SH-SY5Y (cell line): ENCODE results near the gene MAEL.

Source experiments
- GATA2 ChIP-seq: IDR thresholded peaks from 2 replicates; pipeline ENCODE4 v1.6.1; 2011; ENCODE audit warnings: mild to moderate bottlenecking, low read depth, low read length
- GATA3 ChIP-seq: IDR thresholded peaks from 2 replicates; pipeline ENCODE4 v1.6.1; 2011; ENCODE audit warnings: low read depth, mild to moderate bottlenecking, low read length, moderate library complexity

The MAEL gene

GRCh38 chr1:167059045-167059808, 70.1 kb downstream of the MAEL start:
- no peak for TF ChIP-seq GATA3
- no peak for TF ChIP-seq GATA2

GRCh38 chr1:167059809-167060107, 70.7 kb downstream of the MAEL start:
- TF ChIP-seq GATA3 (no peak), GATA2 (no peak)

- no peak for TF ChIP-seq GATA3
- no peak for TF ChIP-seq GATA2
Measured at GRCh38 chr1:167060141-167061072, 71.3 kb downstream of the MAEL start.

- TF ChIP-seq GATA3: no peak
Measured at GRCh38 chr1:167061073-167061464, 72.0 kb downstream of the MAEL start.

GRCh38 chr1:167064621-167065020, 75.5 kb downstream of the MAEL start:
- no peak for TF ChIP-seq GATA2
- TF ChIP-seq GATA3: no peak

GRCh38 chr1:167065471-167065870, 76.4 kb downstream of the MAEL start:
- TF ChIP-seq GATA3: no peak
- no peak for TF ChIP-seq GATA2

- TF ChIP-seq GATA2 (no peak), GATA3 (no peak)
Measured at GRCh38 chr1:167066333-167067122, 77.4 kb downstream of the MAEL start.

- TF ChIP-seq GATA2: no peak
- TF ChIP-seq GATA3: no peak
Measured at GRCh38 chr1:167067904-167068303, 78.8 kb downstream of the MAEL start.

- no peak for TF ChIP-seq GATA3
- TF ChIP-seq GATA2: no peak
Measured at GRCh38 chr1:167068761-167069160, 79.7 kb downstream of the MAEL start.

GRCh38 chr1:167071286-167071685, 82.2 kb downstream of the MAEL start:
- TF ChIP-seq GATA2 (no peak), GATA3 (no peak)
